ENCODE results near the gene ALKBH3. TPM values are rescaled to one million over a fixed set of nuclear protein-coding genes. Genes with fewer than 3 reads are reported as not detected.

The ALKBH3 gene
- polyA plus RNA-seq, 1 donor (not counting 4 experiments of a cell fraction or from before 2014, with no cell fraction given) = 42.4 TPM

DNA sequence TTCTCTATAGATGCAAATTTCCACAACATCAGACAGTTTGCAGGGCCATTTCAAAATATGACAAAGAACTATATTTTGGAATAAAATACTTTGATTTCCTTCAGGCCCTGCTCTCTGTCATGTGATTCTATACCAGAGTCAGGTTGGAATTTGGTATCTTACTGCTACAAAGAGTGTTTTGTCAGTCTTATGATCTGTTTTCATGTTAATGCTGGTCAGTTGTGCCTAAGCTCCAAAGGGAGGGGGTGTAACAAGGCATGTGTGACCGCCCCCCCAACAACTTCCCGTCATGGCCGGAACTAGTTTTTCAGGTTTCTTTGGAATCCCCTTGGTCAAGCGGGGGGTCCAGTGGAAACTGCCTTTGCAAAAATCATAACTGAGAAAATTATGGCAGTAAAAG lies 76.9 kb downstream of the ALKBH3 start:
- DNase-seq (ENCODE audit: low read depth, low spot score) (no peak), FAIRE-seq (no peak)
- Histone ChIP-seq H3K9me3 (ENCODE audit: control insufficient read depth, low read depth, low read length) (peaks cover 2% of the 10 kb centered on the region), H3K4me3 (ENCODE audit: control insufficient read depth in 2 of 3, extremely low read depth in 1 of 3, insufficient read depth in 2 of 3, low read depth in 1 of 3, low read length in 3 of 3) (no peak overlapping the region), H3K36me3 (ENCODE audit: control insufficient read depth in 2 of 2, extremely low read depth in 1 of 2, insufficient read depth in 2 of 2, low read length in 2 of 2) (no peaks in the 10 kb centered on the region), H3K9ac (ENCODE audit: control insufficient read depth, extremely low read depth, insufficient read depth, low read length) (no peak overlapping the region), H3K27me3 (ENCODE audit: control insufficient read depth, extremely low read depth, insufficient read depth, low read length) (peaks cover 3% of the 10 kb centered on the region), H3K79me2 (ENCODE audit: control insufficient read depth, insufficient read depth, low read length) (no peaks in the 10 kb centered on the region), H3K27ac (ENCODE audit: control insufficient read depth, insufficient read depth, low read length) (no peak overlapping the region), H3K9me1 (ENCODE audit: control insufficient read depth, extremely low read depth, insufficient read depth, low read length) (no peaks in the 10 kb centered on the region), H3K4me1 (ENCODE audit: control insufficient read depth, extremely low read depth, insufficient read depth, low read length) (no peaks in the 10 kb centered on the region), H3K4me2 (ENCODE audit: control insufficient read depth, extremely low read depth, insufficient read depth, low read depth, low read length) (no peak overlapping the region), H2AFZ (ENCODE audit: control insufficient read depth, low read length) (no peak overlapping the region), H4K20me1 (ENCODE audit: control insufficient read depth, extremely low read depth, insufficient read depth, low read length) (no peaks in the 10 kb centered on the region)
- dilution Hi-C loops (cut with MboI; ENCODE audit: extremely low pct_ligation_motif_present, low sequenced_read_pairs) = no loop called here
- no peak for TF ChIP-seq EZH2 (IDR thresholded peaks at IDR 0.05; ENCODE audit: low read length)
- TF ChIP-seq, protein P1, sequence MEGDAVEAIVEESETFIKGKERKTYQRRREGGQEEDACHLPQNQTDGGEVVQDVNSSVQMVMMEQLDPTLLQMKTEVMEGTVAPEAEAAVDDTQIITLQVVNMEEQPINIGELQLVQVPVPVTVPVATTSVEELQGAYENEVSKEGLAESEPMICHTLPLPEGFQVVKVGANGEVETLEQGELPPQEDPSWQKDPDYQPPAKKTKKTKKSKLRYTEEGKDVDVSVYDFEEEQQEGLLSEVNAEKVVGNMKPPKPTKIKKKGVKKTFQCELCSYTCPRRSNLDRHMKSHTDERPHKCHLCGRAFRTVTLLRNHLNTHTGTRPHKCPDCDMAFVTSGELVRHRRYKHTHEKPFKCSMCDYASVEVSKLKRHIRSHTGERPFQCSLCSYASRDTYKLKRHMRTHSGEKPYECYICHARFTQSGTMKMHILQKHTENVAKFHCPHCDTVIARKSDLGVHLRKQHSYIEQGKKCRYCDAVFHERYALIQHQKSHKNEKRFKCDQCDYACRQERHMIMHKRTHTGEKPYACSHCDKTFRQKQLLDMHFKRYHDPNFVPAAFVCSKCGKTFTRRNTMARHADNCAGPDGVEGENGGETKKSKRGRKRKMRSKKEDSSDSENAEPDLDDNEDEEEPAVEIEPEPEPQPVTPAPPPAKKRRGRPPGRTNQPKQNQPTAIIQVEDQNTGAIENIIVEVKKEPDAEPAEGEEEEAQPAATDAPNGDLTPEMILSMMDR (optimal IDR thresholded peaks at IDR 0.05 in 1 of 3, IDR thresholded peaks at IDR 0.05 in 1 of 3, conservative IDR thresholded peaks at IDR 0.05 in 1 of 3; ENCODE audit: extremely low read depth in 1 of 3, insufficient read depth in 2 of 3, low read length in 3 of 3) = no peak

DNA sequence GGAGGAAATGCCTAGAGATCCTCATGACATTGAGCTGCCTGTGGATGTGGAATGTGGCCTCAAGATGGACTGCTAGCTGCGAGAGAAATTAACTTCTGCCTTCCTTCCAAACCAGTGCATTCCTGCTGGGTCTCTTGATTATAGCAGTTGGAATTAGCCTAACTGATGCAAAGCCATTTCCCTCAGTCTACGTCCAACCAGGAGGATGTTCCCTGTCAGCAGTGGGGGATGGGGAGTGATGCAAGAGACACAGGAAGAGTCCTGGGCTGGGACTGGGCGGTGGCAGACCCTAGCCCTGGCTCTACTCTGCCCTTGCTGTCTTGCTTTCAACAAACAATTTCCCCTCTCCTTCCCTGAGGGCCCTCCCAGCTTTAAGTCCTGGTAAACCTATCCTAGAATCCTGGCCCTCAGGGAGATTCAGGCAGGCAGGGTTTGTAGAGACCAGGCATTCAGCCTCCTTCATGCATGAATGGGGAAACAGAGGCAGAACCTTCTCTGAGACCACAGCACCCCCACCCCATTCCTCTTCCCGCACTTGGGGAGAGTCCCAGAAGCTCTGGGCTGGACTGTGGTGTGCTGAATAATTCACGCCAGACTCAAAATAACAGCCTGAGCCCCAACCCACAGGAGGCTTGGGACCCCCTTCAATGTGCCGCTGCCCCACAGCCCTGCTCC lies 78.8 kb downstream of the ALKBH3 start:
- Histone ChIP-seq H3K9ac (ENCODE audit: control insufficient read depth, extremely low read depth, insufficient read depth, low read length) (no peak overlapping the region), H3K4me1 (ENCODE audit: control insufficient read depth, extremely low read depth, insufficient read depth, low read length) (no peaks in the 10 kb centered on the region), H3K79me2 (ENCODE audit: control insufficient read depth, insufficient read depth, low read length) (no peaks in the 10 kb centered on the region), H3K9me1 (ENCODE audit: control insufficient read depth, extremely low read depth, insufficient read depth, low read length) (no peaks in the 10 kb centered on the region), H3K27ac (ENCODE audit: control insufficient read depth, insufficient read depth, low read length) (no peak overlapping the region), H4K20me1 (ENCODE audit: control insufficient read depth, extremely low read depth, insufficient read depth, low read length) (no peaks in the 10 kb centered on the region), H2AFZ (ENCODE audit: control insufficient read depth, low read length) (no peak overlapping the region), H3K36me3 (ENCODE audit: control insufficient read depth in 2 of 2, extremely low read depth in 1 of 2, insufficient read depth in 2 of 2, low read length in 2 of 2) (no peaks in the 10 kb centered on the region), H3K4me3 (ENCODE audit: control insufficient read depth in 2 of 3, extremely low read depth in 1 of 3, insufficient read depth in 2 of 3, low read depth in 1 of 3, low read length in 3 of 3) (no peak overlapping the region), H3K4me2 (ENCODE audit: control insufficient read depth, extremely low read depth, insufficient read depth, low read depth, low read length) (no peak overlapping the region), H3K27me3 (ENCODE audit: control insufficient read depth, extremely low read depth, insufficient read depth, low read length) (peaks cover 12% of the 10 kb centered on the region), H3K9me3 (ENCODE audit: control insufficient read depth, low read depth, low read length) (peaks cover 2% of the 10 kb centered on the region)
- TF ChIP-seq EZH2 (IDR thresholded peaks at IDR 0.05; ENCODE audit: low read length) = no peak
- TF ChIP-seq, protein P1 (optimal IDR thresholded peaks at IDR 0.05 in 1 of 3, IDR thresholded peaks at IDR 0.05 in 1 of 3, conservative IDR thresholded peaks at IDR 0.05 in 1 of 3; ENCODE audit: extremely low read depth in 1 of 3, insufficient read depth in 2 of 3, low read length in 3 of 3) = no peak
- DNase-seq (ENCODE audit: low read depth, low spot score) (no peak), FAIRE-seq (no peak)
- dilution Hi-C loops (cut with MboI; ENCODE audit: extremely low pct_ligation_motif_present, low sequenced_read_pairs) = no loop called here
